ENCODE data around the gene MACROD1.

Gene MACROD1

GRCh38 chr11:64037027-64037634 lies 128.8 kb downstream of the MACROD1 start:
- Histone ChIP-seq H3K4me3 (ENCODE audit: low read length) (peak overlapping the region; percentile 45; the same call in 1 of the 2 replicates), H3K27ac (ENCODE audit: low read length) (no peak overlapping the region), H3K4me1 (ENCODE audit: insufficient read depth, low read length) (no peaks in the 10 kb centered on the region; the same call in 1 of the 2 replicates), H3K9me3 (ENCODE audit: insufficient read depth, low read depth, low read length) (no peaks in the 10 kb centered on the region), H3K27me3 (ENCODE audit: insufficient read depth, low read length) (peaks cover 97% of the 10 kb centered on the region), H3K9ac (ENCODE audit: low read depth, low read length) (no peak overlapping the region), H3K36me3 (ENCODE audit: insufficient read depth, low read depth, low read length) (no peaks in the 10 kb centered on the region)

GRCh38 chr11:64036087-64037026 lies 129.6 kb downstream of the MACROD1 start:
- peaks cover 97% of the 10 kb centered on the region for H3K27me3 ChIP-seq (ENCODE audit: insufficient read depth, low read length)
- no peak overlapping the region for H3K27ac ChIP-seq (ENCODE audit: low read length)
- no peak overlapping the region for H3K9ac ChIP-seq (ENCODE audit: low read depth, low read length)
- H3K9me3 ChIP-seq (ENCODE audit: insufficient read depth, low read depth, low read length), result no peaks in the 10 kb centered on the region
- no peaks in the 10 kb centered on the region for H3K36me3 ChIP-seq (ENCODE audit: insufficient read depth, low read depth, low read length)
- peak overlapping the region; percentile 45; the same call in 1 of the 2 replicates for H3K4me3 ChIP-seq (ENCODE audit: low read length)
- H3K4me1 ChIP-seq (ENCODE audit: insufficient read depth, low read length), result no peaks in the 10 kb centered on the region; the same call in 1 of the 2 replicates

GRCh38 chr11:64035576-64035975 lies 130.3 kb downstream of the MACROD1 start, which contains the start of gene FLRT1:
FLRT1 (plus strand) TSS chr11:64035931; CDS start chr11:64116268, 80,337 bp downstream.
- Histone ChIP-seq H3K9ac (ENCODE audit: low read depth, low read length) (no peak within 1 kb of the TSS), H3K4me1 (ENCODE audit: insufficient read depth, low read length) (no peaks in the 10 kb centered on the region; the same call in 1 of the 2 replicates), H3K27ac (ENCODE audit: low read length) (no peak within 1 kb of the TSS), H3K27me3 (ENCODE audit: insufficient read depth, low read length) (peaks cover 97% of the 10 kb centered on the region), H3K4me3 (ENCODE audit: low read length) (peak within 1 kb of the TSS; percentile 45; the same call in 1 of the 2 replicates), H3K9me3 (ENCODE audit: insufficient read depth, low read depth, low read length) (no peaks in the 10 kb centered on the region), H3K36me3 (ENCODE audit: insufficient read depth, low read depth, low read length) (no peaks in the 10 kb centered on the region)

- Histone ChIP-seq H3K4me1 (ENCODE audit: insufficient read depth, low read length) (no peaks in the 10 kb centered on the region; the same call in 1 of the 2 replicates), H3K9me3 (ENCODE audit: insufficient read depth, low read depth, low read length) (no peaks in the 10 kb centered on the region), H3K27ac (ENCODE audit: low read length) (no peak overlapping the region), H3K4me3 (ENCODE audit: low read length) (no peak overlapping the region; the same call in 1 of the 2 replicates), H3K9ac (ENCODE audit: low read depth, low read length) (no peak overlapping the region), H3K27me3 (ENCODE audit: insufficient read depth, low read length) (peaks cover 97% of the 10 kb centered on the region), H3K36me3 (ENCODE audit: insufficient read depth, low read depth, low read length) (no peaks in the 10 kb centered on the region)
Observed at GRCh38 chr11:64035081-64035524, 130.8 kb downstream of the MACROD1 start.

- no peaks in the 10 kb centered on the region for H3K9me3 ChIP-seq (ENCODE audit: insufficient read depth, low read depth, low read length)
- no peak overlapping the region for H3K4me3 ChIP-seq (ENCODE audit: low read length)
- H3K4me1 ChIP-seq (ENCODE audit: insufficient read depth, low read length), result peaks cover 3% of the 10 kb centered on the region; the same call in 1 of the 2 replicates
- H3K36me3 ChIP-seq (ENCODE audit: insufficient read depth, low read depth, low read length), result no peaks in the 10 kb centered on the region
- H3K27ac ChIP-seq (ENCODE audit: low read length), result no peak overlapping the region
- H3K27me3 ChIP-seq (ENCODE audit: insufficient read depth, low read length), result peaks cover 97% of the 10 kb centered on the region
- H3K9ac ChIP-seq (ENCODE audit: low read depth, low read length), result no peak overlapping the region
Observed at GRCh38 chr11:64034411-64034811, 131.5 kb downstream of the MACROD1 start.

- peaks cover 91% of the 10 kb centered on the region for H3K27me3 ChIP-seq (ENCODE audit: insufficient read depth, low read length)
- no peak overlapping the region for H3K9ac ChIP-seq (ENCODE audit: low read depth, low read length)
- H3K4me1 ChIP-seq (ENCODE audit: insufficient read depth, low read length), result peaks cover 21% of the 10 kb centered on the region; the same call in 1 of the 2 replicates
Observed at GRCh38 chr11:64032050-64032449, 133.9 kb downstream of the MACROD1 start.

GRCh38 chr11:64031001-64031400 lies 134.9 kb downstream of the MACROD1 start:
- Histone ChIP-seq H3K27me3 (ENCODE audit: insufficient read depth, low read length) (peaks cover 86% of the 10 kb centered on the region), H3K27ac (ENCODE audit: low read length) (no peak overlapping the region), H3K9me3 (ENCODE audit: insufficient read depth, low read depth, low read length) (no peaks in the 10 kb centered on the region), H3K4me3 (ENCODE audit: low read length) (no peak overlapping the region), H3K9ac (ENCODE audit: low read depth, low read length) (no peak overlapping the region), H3K36me3 (ENCODE audit: insufficient read depth, low read depth, low read length) (no peaks in the 10 kb centered on the region), H3K4me1 (ENCODE audit: insufficient read depth, low read length) (peaks cover 21% of the 10 kb centered on the region; the same call in 1 of the 2 replicates)

More at GRCh38 chr11:64032050-64032449, 133.9 kb downstream of the MACROD1 start:
- no peak overlapping the region for H3K4me3 ChIP-seq (ENCODE audit: low read length)
- no peaks in the 10 kb centered on the region for H3K9me3 ChIP-seq (ENCODE audit: insufficient read depth, low read depth, low read length)
- no peak overlapping the region for H3K27ac ChIP-seq (ENCODE audit: low read length)
- no peaks in the 10 kb centered on the region for H3K36me3 ChIP-seq (ENCODE audit: insufficient read depth, low read depth, low read length)

GRCh38 chr11:64029773-64030172 lies 136.1 kb downstream of the MACROD1 start:
- Histone ChIP-seq H3K4me3 (ENCODE audit: low read length) (no peak overlapping the region), H3K4me1 (ENCODE audit: insufficient read depth, low read length) (peaks cover 29% of the 10 kb centered on the region; the same call in 1 of the 2 replicates), H3K27ac (ENCODE audit: low read length) (no peak overlapping the region), H3K36me3 (ENCODE audit: insufficient read depth, low read depth, low read length) (no peaks in the 10 kb centered on the region), H3K9ac (ENCODE audit: low read depth, low read length) (no peak overlapping the region), H3K27me3 (ENCODE audit: insufficient read depth, low read length) (peaks cover 77% of the 10 kb centered on the region), H3K9me3 (ENCODE audit: insufficient read depth, low read depth, low read length) (no peaks in the 10 kb centered on the region)

GRCh38 chr11:64028398-64029115 lies 137.4 kb downstream of the MACROD1 start:
- Histone ChIP-seq H3K36me3 (ENCODE audit: insufficient read depth, low read depth, low read length) (no peaks in the 10 kb centered on the region), H3K4me3 (ENCODE audit: low read length) (peak overlapping the region; percentile 33; the same call in 1 of the 2 replicates), H3K27me3 (ENCODE audit: insufficient read depth, low read length) (peaks cover 65% of the 10 kb centered on the region), H3K27ac (ENCODE audit: low read length) (no peak overlapping the region), H3K9me3 (ENCODE audit: insufficient read depth, low read depth, low read length) (no peaks in the 10 kb centered on the region), H3K9ac (ENCODE audit: low read depth, low read length) (no peak overlapping the region), H3K4me1 (ENCODE audit: insufficient read depth, low read length) (peaks cover 36% of the 10 kb centered on the region; the same call in 1 of the 2 replicates)

GRCh38 chr11:64027651-64028397 lies 138.1 kb downstream of the MACROD1 start:
- Histone ChIP-seq H3K36me3 (ENCODE audit: insufficient read depth, low read depth, low read length) (no peaks in the 10 kb centered on the region), H3K9ac (ENCODE audit: low read depth, low read length) (no peak overlapping the region), H3K4me1 (ENCODE audit: insufficient read depth, low read length) (peaks cover 36% of the 10 kb centered on the region; the same call in 1 of the 2 replicates), H3K9me3 (ENCODE audit: insufficient read depth, low read depth, low read length) (no peaks in the 10 kb centered on the region), H3K27me3 (ENCODE audit: insufficient read depth, low read length) (peaks cover 57% of the 10 kb centered on the region), H3K4me3 (ENCODE audit: low read length) (peak overlapping the region; percentile 33; the same call in 1 of the 2 replicates), H3K27ac (ENCODE audit: low read length) (no peak overlapping the region)

Data from iPS-20b (cell line).